ENCODE data around the gene WHRN. TPM values are rescaled to one million over a fixed set of nuclear protein-coding genes. Genes with fewer than 3 reads are reported as not detected.

Gene WHRN
- total RNA-seq, 1 donor from 2014 or later: 9.1 TPM

DNA sequence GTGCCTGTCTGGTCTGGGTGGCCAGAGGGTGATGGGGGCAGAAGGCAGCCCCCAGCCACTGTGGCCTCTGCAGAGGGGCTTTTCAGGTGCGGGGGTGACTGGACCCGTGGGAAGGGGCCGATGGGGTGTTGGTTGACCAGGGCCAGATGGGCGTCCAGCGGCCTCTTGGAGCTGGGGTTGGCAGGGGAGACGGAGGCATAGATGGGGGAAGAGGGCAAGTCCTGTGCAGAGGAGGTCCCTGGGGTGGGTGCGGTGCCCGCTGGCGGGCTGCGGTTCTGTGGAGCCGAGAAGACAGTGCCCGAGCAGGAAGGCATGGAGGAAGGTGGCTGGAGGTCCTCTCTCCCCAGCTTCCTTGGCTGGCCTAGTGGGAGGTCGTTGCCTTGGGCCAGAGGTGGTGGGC is 98.8 kb downstream of the WHRN start:
- H3K27ac ChIP-seq: no peak overlapping the region
- no peaks in the 10 kb centered on the region for H3K4me1 ChIP-seq
- no peaks in the 10 kb centered on the region for H3K36me3 ChIP-seq
- H3K27me3 ChIP-seq: no peaks in the 10 kb centered on the region
- no peaks in the 10 kb centered on the region for H3K9me3 ChIP-seq
- intact Hi-C loops (cut with DNase I): loop anchor here (5.0 kb wide), 1 partner anchor 246 kb away; no protein-coding TSS in a partner anchor
- DNase-seq (ENCODE audit: extremely low spot score in 2 of 2): no peak
- no peak overlapping the region for H3K4me3 ChIP-seq
- TF ChIP-seq, protein P1, sequence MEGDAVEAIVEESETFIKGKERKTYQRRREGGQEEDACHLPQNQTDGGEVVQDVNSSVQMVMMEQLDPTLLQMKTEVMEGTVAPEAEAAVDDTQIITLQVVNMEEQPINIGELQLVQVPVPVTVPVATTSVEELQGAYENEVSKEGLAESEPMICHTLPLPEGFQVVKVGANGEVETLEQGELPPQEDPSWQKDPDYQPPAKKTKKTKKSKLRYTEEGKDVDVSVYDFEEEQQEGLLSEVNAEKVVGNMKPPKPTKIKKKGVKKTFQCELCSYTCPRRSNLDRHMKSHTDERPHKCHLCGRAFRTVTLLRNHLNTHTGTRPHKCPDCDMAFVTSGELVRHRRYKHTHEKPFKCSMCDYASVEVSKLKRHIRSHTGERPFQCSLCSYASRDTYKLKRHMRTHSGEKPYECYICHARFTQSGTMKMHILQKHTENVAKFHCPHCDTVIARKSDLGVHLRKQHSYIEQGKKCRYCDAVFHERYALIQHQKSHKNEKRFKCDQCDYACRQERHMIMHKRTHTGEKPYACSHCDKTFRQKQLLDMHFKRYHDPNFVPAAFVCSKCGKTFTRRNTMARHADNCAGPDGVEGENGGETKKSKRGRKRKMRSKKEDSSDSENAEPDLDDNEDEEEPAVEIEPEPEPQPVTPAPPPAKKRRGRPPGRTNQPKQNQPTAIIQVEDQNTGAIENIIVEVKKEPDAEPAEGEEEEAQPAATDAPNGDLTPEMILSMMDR (IDR thresholded peaks at IDR 0.05): no peak
- TF ChIP-seq POLR2AphosphoS5 (IDR thresholded peaks at IDR 0.05; ENCODE audit: insufficient read depth in 1 of 2, low read depth in 1 of 2): no peak
- no peak for TF ChIP-seq POLR2A (IDR thresholded peaks at IDR 0.05)

DNA sequence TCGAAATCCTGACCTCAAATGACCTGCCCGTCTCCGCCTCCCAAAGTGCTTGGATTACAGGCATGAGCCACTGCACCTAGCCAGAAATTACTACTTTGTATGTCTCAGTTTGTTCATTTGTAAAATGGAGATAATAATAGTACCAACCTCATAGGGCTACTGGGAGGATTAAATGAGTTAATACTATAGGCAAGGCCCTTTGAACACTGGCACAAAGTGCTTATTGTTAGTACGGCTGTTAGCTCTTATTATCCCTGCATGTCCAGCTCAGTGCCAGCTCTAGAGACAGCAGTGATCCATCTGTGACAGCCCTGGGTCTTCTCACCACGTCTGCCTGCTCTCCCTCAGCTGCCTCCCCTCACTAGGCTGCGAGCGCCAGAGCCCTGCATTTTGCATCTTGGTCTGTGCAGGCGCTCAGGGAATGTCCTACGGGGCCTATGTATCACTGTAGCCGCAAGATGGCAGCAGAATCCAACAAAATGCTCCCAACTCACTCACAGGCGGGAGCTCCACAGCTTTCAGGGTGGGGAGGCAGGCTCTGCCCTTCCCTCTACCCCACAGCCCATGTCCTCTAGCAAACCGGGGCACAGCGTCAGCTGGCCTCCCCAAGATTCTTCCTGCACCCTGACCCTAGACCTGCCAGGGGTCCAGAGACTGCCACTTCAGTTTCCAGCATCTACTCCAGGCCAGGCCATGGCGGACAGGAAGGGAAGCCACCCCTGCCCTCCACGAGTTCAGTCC is 99.8 kb downstream of the WHRN start:
- no peak for DNase-seq (ENCODE audit: extremely low spot score in 2 of 2)
- Histone ChIP-seq H3K36me3 (no peaks in the 10 kb centered on the region), H3K27ac (no peak overlapping the region), H3K4me3 (no peak overlapping the region), H3K9me3 (no peaks in the 10 kb centered on the region), H3K27me3 (no peaks in the 10 kb centered on the region), H3K4me1 (no peaks in the 10 kb centered on the region)
- intact Hi-C loops (cut with DNase I): loop anchor here (5.0 kb wide), 1 partner anchor 247 kb away; no protein-coding TSS in a partner anchor
- TF ChIP-seq, protein P1 (IDR thresholded peaks at IDR 0.05): peak; percentile 43 to 90 (median 56)
- no peak for TF ChIP-seq POLR2A (IDR thresholded peaks at IDR 0.05)
- peak in 1 of 2 donors; percentile 20 for TF ChIP-seq POLR2AphosphoS5 (IDR thresholded peaks at IDR 0.05; ENCODE audit: insufficient read depth in 1 of 2, low read depth in 1 of 2)

DNA sequence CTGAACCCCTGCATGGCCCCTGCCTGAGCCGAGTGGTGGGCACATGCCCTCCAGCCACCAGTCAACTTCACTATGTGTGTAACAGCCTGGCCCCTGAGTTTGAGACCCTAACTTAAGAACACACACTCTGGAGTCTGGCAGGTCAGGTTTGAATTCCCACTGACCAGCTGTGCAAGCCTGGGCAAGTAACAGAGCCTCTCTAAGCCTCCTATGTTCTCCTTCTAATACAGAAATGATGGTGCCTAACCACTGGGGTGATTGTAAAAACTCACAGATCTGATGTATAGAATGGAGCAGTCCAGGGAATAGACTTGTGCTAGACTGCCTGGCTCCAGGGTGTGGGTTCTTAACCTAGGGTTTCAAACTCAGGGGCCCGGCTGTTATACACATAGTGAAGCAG is 100.7 kb downstream of the WHRN start:
- intact Hi-C loops (cut with DNase I): no loop called here

DNA sequence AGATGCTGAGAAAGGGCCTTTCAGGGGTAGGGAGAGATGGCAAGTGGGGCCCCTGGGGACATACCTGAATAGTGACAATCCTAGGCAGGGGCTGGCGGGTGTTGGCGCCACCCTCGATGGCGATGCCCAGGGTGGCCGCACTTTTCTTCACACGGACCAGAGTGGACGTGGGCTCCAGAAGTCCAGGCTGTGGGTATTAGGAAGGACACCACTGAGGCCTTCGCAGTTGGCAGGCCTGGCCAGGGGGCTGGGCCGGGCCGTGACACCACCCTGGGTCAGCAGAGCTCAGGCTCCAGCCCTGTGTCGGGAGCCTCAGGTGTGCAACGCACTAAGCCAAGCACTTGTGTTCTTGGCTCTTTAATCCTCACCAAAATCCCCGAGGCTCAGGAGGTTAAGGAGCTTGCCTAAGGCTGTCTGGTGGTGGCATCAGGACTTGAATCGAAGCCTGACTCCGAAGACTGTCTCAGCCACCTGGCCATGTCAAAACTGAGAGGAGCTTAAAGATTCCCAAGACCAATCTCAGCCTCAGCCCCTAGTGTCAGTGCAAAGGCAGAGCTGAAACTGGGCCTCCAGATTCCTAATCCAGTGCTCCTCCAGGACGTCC is 102.0 kb downstream of the WHRN start:
- H3K4me3 ChIP-seq: no peak overlapping the region
- H3K27me3 ChIP-seq: no peaks in the 10 kb centered on the region
- H3K27ac ChIP-seq: no peak overlapping the region
- intact Hi-C loops (cut with DNase I): no loop called here
- H3K9me3 ChIP-seq: no peaks in the 10 kb centered on the region
- TF ChIP-seq, protein P1 (IDR thresholded peaks at IDR 0.05): no peak
- TF ChIP-seq POLR2AphosphoS5 (IDR thresholded peaks at IDR 0.05; ENCODE audit: insufficient read depth in 1 of 2, low read depth in 1 of 2): no peak
- no peak for TF ChIP-seq POLR2A (IDR thresholded peaks at IDR 0.05)
- no peak for DNase-seq (ENCODE audit: extremely low spot score in 2 of 2)
- H3K4me1 ChIP-seq: no peaks in the 10 kb centered on the region
- H3K36me3 ChIP-seq: no peaks in the 10 kb centered on the region

More for the DNA sequence above, 100.7 kb downstream of the WHRN start:
- Histone ChIP-seq H3K27ac (no peak overlapping the region), H3K4me1 (no peaks in the 10 kb centered on the region), H3K4me3 (no peak overlapping the region), H3K27me3 (no peaks in the 10 kb centered on the region), H3K36me3 (no peaks in the 10 kb centered on the region), H3K9me3 (no peaks in the 10 kb centered on the region)
- TF ChIP-seq, protein P1 (IDR thresholded peaks at IDR 0.05): no peak
- TF ChIP-seq POLR2A (IDR thresholded peaks at IDR 0.05): no peak
- TF ChIP-seq POLR2AphosphoS5 (IDR thresholded peaks at IDR 0.05; ENCODE audit: insufficient read depth in 1 of 2, low read depth in 1 of 2): no peak
- no peak for DNase-seq (ENCODE audit: extremely low spot score in 2 of 2)

DNA sequence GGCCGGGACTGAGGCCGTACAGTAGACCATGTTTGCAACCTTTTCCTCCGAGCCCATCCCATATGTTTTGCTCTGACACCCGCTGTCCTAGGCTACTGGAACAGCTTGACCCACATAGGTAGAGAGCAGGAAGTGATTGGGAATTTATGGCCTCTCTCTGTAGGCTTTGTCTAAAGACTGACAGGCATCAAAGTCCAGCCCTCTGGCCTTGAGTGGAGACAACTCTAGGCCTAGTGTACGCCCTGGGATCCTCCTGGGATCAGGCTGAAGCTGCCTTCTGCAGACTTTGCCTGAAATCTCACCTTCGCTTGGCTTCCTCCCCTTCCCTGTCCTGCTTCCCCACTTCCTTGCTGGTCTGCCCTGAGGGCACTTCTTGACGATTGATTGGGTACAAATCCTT is 103.9 kb downstream of the WHRN start:
- intact Hi-C loops (cut with DNase I): no loop called here
- DNase-seq (ENCODE audit: extremely low spot score in 2 of 2): no peak
- H3K4me1 ChIP-seq: peaks cover 13% of the 10 kb centered on the region
- no peak overlapping the region for H3K27ac ChIP-seq
- no peaks in the 10 kb centered on the region for H3K36me3 ChIP-seq
- TF ChIP-seq POLR2AphosphoS5 (IDR thresholded peaks at IDR 0.05; ENCODE audit: insufficient read depth in 1 of 2, low read depth in 1 of 2) (no peak), POLR2A (IDR thresholded peaks at IDR 0.05) (no peak)
- TF ChIP-seq, protein P1 (IDR thresholded peaks at IDR 0.05): no peak
- H3K9me3 ChIP-seq: no peaks in the 10 kb centered on the region
- no peaks in the 10 kb centered on the region for H3K27me3 ChIP-seq
- H3K4me3 ChIP-seq: no peak overlapping the region
